Measurements from ENCODE around the gene FBXL7. TPM values are rescaled to one million over a fixed set of nuclear protein-coding genes. Genes with fewer than 3 reads are reported as not detected.

The FBXL7 gene
- total RNA-seq, 1 donor from 2014 or later = 12.1 TPM

DNA sequence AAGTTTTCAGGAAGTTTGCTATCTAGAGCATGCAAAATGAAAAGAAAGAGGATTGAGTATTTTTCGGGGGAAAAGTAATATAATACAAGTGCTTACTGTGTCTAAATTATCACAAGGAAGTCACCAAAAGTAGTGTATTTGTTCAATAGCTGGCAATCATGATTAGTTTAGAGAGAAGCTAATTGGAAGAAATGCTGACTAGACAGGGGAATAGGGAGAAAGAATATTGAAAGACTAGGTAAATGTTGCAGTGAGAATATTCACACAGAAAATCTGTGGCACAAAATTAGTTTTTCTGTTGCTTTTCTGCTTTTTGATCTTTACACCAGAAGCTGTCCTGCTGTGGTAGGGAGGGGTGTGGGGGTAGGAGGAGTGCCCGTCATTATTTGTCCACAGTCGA is 440.9 kb downstream of the FBXL7 start:
- no peak for DNase-seq (ENCODE audit: low spot score)

GRCh38 chr5:15943487-15943886 is 443.5 kb downstream of the FBXL7 start:
- no peak for DNase-seq (ENCODE audit: low spot score)

GRCh38 chr5:15946026-15946425 is 446.0 kb downstream of the FBXL7 start:
- DNase-seq (ENCODE audit: low spot score) = no peak

DNA sequence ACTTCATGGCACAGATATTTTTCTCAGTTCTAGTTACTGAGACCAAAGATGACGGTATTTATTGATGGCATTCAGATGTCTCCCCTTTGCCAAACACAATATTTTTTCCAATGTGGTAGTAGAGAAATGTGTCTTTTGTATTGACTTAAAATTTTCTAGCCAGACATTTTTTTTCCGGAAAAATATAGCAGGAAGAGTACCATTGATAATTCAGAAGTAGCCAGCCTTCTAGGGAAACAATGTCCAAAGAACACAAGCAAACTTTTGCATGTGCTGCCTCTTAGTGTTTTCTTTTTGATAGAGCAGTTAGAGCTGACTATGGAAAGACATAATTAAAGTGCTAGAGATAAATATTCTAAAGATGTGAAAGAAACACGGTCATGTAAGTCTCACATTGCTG is 448.2 kb downstream of the FBXL7 start:
- DNase-seq (ENCODE audit: low spot score) = no peak

DNA sequence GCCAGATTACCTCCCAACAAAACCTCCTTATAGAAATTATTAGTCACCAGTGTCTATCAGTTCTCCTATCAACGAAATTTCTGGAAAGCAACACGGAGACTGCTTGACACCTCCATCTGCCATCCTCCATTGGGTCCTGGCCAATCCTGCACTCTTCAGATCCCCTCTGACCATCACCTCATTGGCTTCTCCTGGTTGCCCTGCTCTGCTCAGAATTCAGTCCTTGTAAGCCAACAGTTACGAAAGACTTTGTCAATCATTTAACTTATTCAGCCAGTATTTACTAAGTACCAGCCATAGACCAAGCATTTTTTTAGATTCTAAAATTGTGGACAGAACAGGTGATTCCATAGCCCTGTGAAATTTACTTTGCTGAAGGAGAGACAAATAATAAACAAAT is 451.1 kb downstream of the FBXL7 start:
- DNase-seq (ENCODE audit: low spot score) = no peak

GRCh38 chr5:15951550-15951949 is 451.6 kb downstream of the FBXL7 start:
- DNase-seq (ENCODE audit: low spot score) = no peak

- DNase-seq (ENCODE audit: low spot score) = no peak
Measured at GRCh38 chr5:15956622-15957021, 456.6 kb downstream of the FBXL7 start.

DNA sequence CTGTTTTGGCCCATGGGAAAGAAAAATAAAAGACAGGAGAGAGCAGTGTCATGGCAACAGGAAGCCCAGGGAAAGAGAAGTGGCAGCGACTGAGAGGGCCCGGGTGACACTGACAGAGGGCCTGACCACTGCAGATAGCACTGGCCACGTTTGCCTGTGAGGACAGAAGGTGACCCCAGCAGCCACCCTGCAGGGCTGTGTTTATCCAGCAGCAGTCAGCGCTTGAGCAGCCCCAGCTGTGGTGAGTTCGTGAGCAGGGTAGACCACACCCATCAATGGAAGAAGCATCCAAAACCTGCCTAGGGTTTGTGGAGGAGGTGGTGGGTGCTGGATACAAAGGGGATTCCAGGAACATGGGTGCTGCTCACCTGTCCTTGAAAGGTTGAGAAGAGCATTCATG is 457.1 kb downstream of the FBXL7 start:
- DNase-seq (ENCODE audit: low spot score) = no peak

DNA sequence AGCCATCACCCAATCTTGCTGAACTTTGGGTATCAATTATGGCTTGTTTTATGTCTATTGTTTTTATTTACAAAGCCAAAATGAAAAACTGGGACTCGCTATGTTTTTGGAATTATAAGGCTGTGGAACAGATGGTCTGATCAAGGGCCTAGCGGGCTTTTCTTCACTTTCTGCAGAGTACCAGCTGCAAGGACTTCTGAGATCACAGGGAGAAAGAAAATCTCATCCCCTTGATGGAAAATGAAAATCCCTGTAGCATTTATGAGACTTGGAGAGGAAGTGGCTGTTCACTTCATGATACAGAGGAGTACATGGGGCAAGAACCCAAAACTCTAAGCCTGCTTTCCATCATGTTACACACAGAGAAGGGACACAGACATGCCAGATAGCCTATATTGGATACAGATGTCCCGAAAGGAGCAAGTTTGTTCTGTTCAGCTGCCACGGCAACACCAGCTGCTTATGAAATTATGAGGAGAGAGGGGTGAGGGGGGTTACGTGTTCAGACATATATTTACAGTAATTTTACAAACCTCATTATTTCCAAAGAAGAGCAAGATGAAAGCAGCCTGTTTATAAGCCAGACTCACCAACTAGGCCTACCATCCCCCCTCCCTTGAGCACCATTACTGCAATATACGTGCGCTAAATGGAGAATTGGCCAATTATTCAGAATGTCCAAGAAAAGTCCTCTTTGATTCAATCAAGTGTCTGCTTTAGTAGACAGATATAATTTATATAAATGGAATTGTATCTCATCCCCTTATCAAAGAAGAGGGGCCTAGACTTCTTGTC is 459.6 kb downstream of the FBXL7 start:
- DNase-seq (ENCODE audit: low spot score) = peak; percentile 18

GRCh38 chr5:15966066-15966640 is 466.2 kb downstream of the FBXL7 start:
- no peak for DNase-seq (ENCODE audit: low spot score)

DNA sequence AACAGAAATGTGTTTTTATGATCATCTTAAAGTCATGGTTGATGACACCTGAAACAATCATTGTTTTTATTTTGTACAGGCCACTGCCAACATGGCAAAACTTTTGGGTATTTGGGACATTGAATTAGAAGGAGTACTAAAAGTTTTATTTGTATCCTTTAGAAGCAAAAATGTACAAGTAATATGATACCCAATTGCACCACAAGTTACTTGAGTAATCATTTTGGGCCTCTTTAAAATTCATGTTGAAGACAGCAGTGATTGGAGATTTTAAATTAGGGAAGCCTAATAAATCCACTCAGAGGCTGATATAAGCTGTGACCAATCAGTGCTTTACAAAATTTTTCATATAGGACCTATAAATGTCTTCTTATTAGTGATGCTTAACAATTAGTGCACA is 466.7 kb downstream of the FBXL7 start:
- no peak for DNase-seq (ENCODE audit: low spot score)

- DNase-seq (ENCODE audit: low spot score) = no peak
Measured at GRCh38 chr5:15968993-15969392, 469.0 kb downstream of the FBXL7 start.

- DNase-seq (ENCODE audit: low spot score) = no peak
Measured at GRCh38 chr5:15977851-15978250, 477.9 kb downstream of the FBXL7 start.

DNA sequence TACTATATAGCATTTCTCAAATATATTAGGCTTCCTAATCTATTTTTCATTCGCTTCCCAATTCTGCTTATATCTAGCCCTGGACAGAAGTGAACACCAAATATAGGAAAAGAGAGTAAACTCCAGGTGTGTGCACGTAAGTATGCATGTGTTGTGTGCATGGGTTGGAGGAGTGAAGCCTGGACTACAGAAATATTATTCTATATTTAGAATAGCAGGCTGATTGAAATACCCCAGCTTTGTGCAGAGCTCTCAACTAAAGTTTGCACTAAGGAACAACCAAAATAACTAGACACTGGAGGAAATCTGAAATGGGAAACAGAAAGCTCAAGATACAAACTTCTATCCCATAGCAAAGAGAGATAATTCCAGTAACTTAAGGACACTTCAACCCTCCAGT is 480.9 kb downstream of the FBXL7 start:
- DNase-seq (ENCODE audit: low spot score) = no peak

DNA sequence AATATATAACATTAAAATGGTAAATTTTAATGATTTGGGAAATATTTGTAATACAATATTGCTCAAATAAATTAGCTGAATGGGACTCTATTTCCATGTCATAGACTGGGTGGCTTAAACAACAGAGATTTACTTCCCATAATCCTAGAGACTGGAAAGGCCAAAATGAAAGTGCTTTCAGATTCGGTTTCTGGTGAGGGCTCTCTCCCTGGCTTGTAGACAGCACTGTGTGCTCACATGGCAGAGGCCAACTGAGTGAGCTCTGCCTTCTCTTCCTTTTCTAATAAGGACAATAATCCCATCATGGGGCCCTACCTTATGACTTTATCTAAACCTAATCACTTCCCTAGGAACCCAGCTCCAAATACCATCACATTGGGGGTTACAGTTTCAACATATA is 483.4 kb downstream of the FBXL7 start:
- DNase-seq (ENCODE audit: low spot score) = no peak

Data from mucosa of gallbladder (tissue), 1 donor.